HepG2 (cell line): ENCODE measurements around the gene PHKG2. TPM values are rescaled to one million over a fixed set of nuclear protein-coding genes. Genes with fewer than 3 reads are reported as not detected.

Experiments
- ATAC-seq: fragments of 200-7000 bp; cut with Tn5 transposase; 3 replicates; pipeline ENCODE4 v1.9.1; 2020; ENCODE audit warnings: mild to moderate bottlenecking, moderate library complexity
- BruUV-seq: library from RNA; stranded (reverse); fragments of 400-500 nt; replicated peaks from 2 replicates; lab custom pipeline; 2021; lab: Mats Ljungman, UMichigan
- CTCF ChIA-PET: fragments of 300-600 bp; formaldehyde crosslinking; extraction: SDS; loops from one replicate; lab custom pipeline; 2021; ENCODE audit warnings: low total read pairs, inconsistent platforms, low intra/inter-chr PET ratio; lab: Yijun Ruan, JAX
- POLR2A ChIA-PET: fragments of 350-600 bp; sonication (Branson Sonifier 250); formaldehyde crosslinking; loops from one replicate; lab custom pipeline; 2020; ENCODE audit warnings: antibody characterized with exemption, inconsistent platforms; lab: Yijun Ruan, JAX
- DNase-seq: peaks from one replicate; pipeline ENCODE4 v3.0.0-alpha.2; 2015; ENCODE audit warnings: low spot score
- FAIRE-seq: peaks from 3 replicates; lab custom pipeline; 2011; peaks lifted over from hg19 to GRCh38; lab: Jason Lieb, UNC
- H2AFZ ChIP-seq: one replicate; pipeline ENCODE4 v1.6.1; 2011; ENCODE audit warnings: low read length, inconsistent platforms
- H3K27ac ChIP-seq: fragments of 300-600 bp; 3 replicates; pipeline ENCODE4 v1.8.0; 2011; ENCODE audit warnings: mixed run types, mild to moderate bottlenecking, mixed read lengths, low read length, inconsistent platforms; ENCODE audit not compliant: insufficient read depth; ENCODE audit errors: extremely low read length
- H3K27me3 ChIP-seq, 2 experiments: fragments of 200-600 bp in 1 of 2; 2 replicates in 1 of 2; 3 replicates in 1 of 2; pipeline versions ENCODE4 v1.6.0 to v1.8.0; 2011; ENCODE audit warnings: low read length in 2 of 2, mild to moderate bottlenecking in 2 of 2, moderate library complexity in 2 of 2, inconsistent platforms in 1 of 2; ENCODE audit not compliant: insufficient read depth in 2 of 2, control insufficient read depth in 1 of 2
- H3K36me3 ChIP-seq, 2 experiments: fragments of 200-600 bp in 1 of 2; replicated peaks in 1 of 2; 2 replicates in 1 of 2; 3 replicates in 1 of 2; pipeline versions ENCODE4 v1.5.1 to v1.8.0; 2011; ENCODE audit warnings: low read length in 2 of 2, inconsistent platforms in 1 of 2; ENCODE audit not compliant: insufficient read depth in 2 of 2, control insufficient read depth in 1 of 2
- H3K4me1 ChIP-seq: 2 replicates; pipeline ENCODE4 v1.5.1; 2012; ENCODE audit warnings: low read length, inconsistent platforms; ENCODE audit not compliant: insufficient read depth
- H3K4me2 ChIP-seq: 2 replicates; pipeline ENCODE4 v1.6.0; 2011; ENCODE audit warnings: low read depth, low read length, inconsistent platforms
- H3K4me3 ChIP-seq, 3 experiments: fragments of 200-600 bp in 1 of 3; sonication (generic), shearing (Covaris generic) in 1 of 3; replicated peaks in 1 of 3; 2 replicates each; pipeline ENCODE4 v1.5.1; 2011 to 2016; ENCODE audit warnings: low read length in 3 of 3, inconsistent platforms in 2 of 3, low read depth in 2 of 3, mild to moderate bottlenecking in 2 of 3, control low read depth in 1 of 3, mixed read lengths in 1 of 3; ENCODE audit not compliant: insufficient read depth in 1 of 3
- H3K79me2 ChIP-seq: one replicate; pipeline ENCODE4 v1.6.1; 2011; ENCODE audit warnings: low read length, inconsistent platforms; ENCODE audit not compliant: insufficient read depth
- H3K9ac ChIP-seq: 2 replicates; pipeline ENCODE4 v1.6.0; 2011; ENCODE audit warnings: mild to moderate bottlenecking, low read depth, low read length, inconsistent platforms; ENCODE audit not compliant: insufficient read depth
- H3K9me3 ChIP-seq: 2 replicates; pipeline ENCODE4 v1.5.1; 2012; ENCODE audit warnings: mild to moderate bottlenecking, low read length
- H4K20me1 ChIP-seq: 2 replicates; pipeline ENCODE4 v1.6.0; 2011; ENCODE audit warnings: inconsistent platforms, mild to moderate bottlenecking, low read length, moderate library complexity; ENCODE audit not compliant: insufficient read depth
- HNRNPUL1 ChIP-seq: fragments of 200-400 bp; formaldehyde crosslinking; IDR thresholded peaks from 2 replicates; pipeline ENCODE4 v1.6.1; 2017; ENCODE audit warnings: low read depth, mild to moderate bottlenecking, low read length, moderate library complexity
- MZF1 ChIP-seq: sonication (generic); formaldehyde crosslinking; IDR thresholded peaks from 2 replicates; pipeline ENCODE4 v1.8.1; 2023; ENCODE audit warnings: mild to moderate bottlenecking, missing genetic modification reagents, borderline replicate concordance
- NFKBIZ ChIP-seq: IDR thresholded peaks from 2 replicates; pipeline ENCODE4 v1.6.1; 2018; ENCODE audit warnings: missing genetic modification reagents, missing compliant biosample characterization
- NFRKB ChIP-seq: fragments of 450-650 bp; IDR thresholded peaks from 2 replicates; pipeline ENCODE4 v1.6.1; 2017
- NFYC ChIP-seq: IDR thresholded peaks from 2 replicates; pipeline ENCODE4 v1.6.1; 2016; ENCODE audit warnings: missing genetic modification reagents, missing compliant biosample characterization
- PRPF4 ChIP-seq: fragments of 200-400 bp; formaldehyde crosslinking; IDR thresholded peaks from 2 replicates; pipeline ENCODE4 v1.6.1; 2016; ENCODE audit warnings: low read length, low read depth; ENCODE audit not compliant: poor library complexity, severe bottlenecking
- RNF2 ChIP-seq: fragments of 450-650 bp; conservative IDR thresholded peaks from 2 replicates; pipeline ENCODE4 v1.6.1; 2016; ENCODE audit warnings: low read depth
- SP5 ChIP-seq: IDR thresholded peaks from 2 replicates; pipeline ENCODE4 v1.6.1; 2016; ENCODE audit warnings: low read depth, borderline replicate concordance
- ZBTB3 ChIP-seq: sonication (generic); formaldehyde crosslinking; IDR thresholded peaks from 2 replicates; pipeline ENCODE4 v1.4.0; 2020; ENCODE audit warnings: low read depth, mild to moderate bottlenecking, moderate library complexity, missing genetic modification reagents, borderline replicate concordance
- ZNF605 ChIP-seq: sonication (generic); formaldehyde crosslinking; IDR thresholded peaks from 2 replicates; pipeline ENCODE4 v1.8.0; 2022; ENCODE audit warnings: mild to moderate bottlenecking, missing genetic modification reagents
- WGBS: methylation state at CpG from one replicate; pipeline ENCODE4 v1.1.6; 2017; ENCODE audit warnings: low lambda C conversion rate; 5-methylcytosine and 5-hydroxymethylcytosine counted together
- in situ Hi-C: cut with HindIII; loops from 2 replicates; pipeline ENCODE4 v1.10.0; 2017; ENCODE audit warnings: low pct_unique_long_range_greater_than_20kb; ENCODE audit not compliant: extremely low pct_ligation_motif_present
- intact Hi-C: fragments of 100-400 bp; cut with micrococcal nuclease; formaldehyde crosslinking; loops from one replicate; pipeline ENCODE4 v1.10.0; 2022; ENCODE audit not compliant: unreplicated experiment
- polyA plus RNA-seq, 8 experiments: library from polyadenylated mRNA; depleted of rRNA in 3 of 8; stranded (reverse) in 7 of 8; unstranded in 1 of 8; fragments of >200 nt; fragmentation: Illumina TruSeq in 4 of 8; extraction: Trizol in 4 of 8; gene quantifications; 2 replicates each; pipeline versions ENCODE4 v1.2.1 to v1.2.3, GENCODE V29; 2011 to 2016; ENCODE audit warnings: low read depth in 4 of 8, missing spikeins in 1 of 8, mixed read lengths in 1 of 8; ENCODE audit not compliant: insufficient read depth in 1 of 8
- total RNA-seq, 5 experiments: library from RNA; depleted of rRNA; stranded (reverse); fragments of >200 nt; fragmentation: Illumina TruSeq; extraction: Trizol; gene quantifications; 2 replicates each; pipeline ENCODE4 v1.2.3, GENCODE V29; 2016; ENCODE audit warnings: low read depth in 1 of 5
- TF ChIP-seq, protein P1 (sequence below): sonication (generic); IDR thresholded peaks from 2 replicates; pipeline ENCODE4 v1.6.1; 2016; ENCODE audit warnings: low read depth, borderline replicate concordance
- TF ChIP-seq, protein P2 (sequence below): sonication (generic); formaldehyde crosslinking; IDR thresholded peaks from 2 replicates; pipeline ENCODE4 v1.9.0; 2021; ENCODE audit warnings: missing genetic modification reagents, mild to moderate bottlenecking, borderline replicate concordance
- TF ChIP-seq, protein P3 (sequence below): IDR thresholded peaks from 2 replicates; pipeline ENCODE4 v1.6.1; 2012; ENCODE audit warnings: inconsistent platforms
- TF ChIP-seq, protein P4 (sequence below): fragments of 450-650 bp; IDR thresholded peaks from 2 replicates; pipeline ENCODE4 v1.6.1; 2017; ENCODE audit warnings: mild to moderate bottlenecking
- TF ChIP-seq, protein P5 (sequence below): sonication (generic); formaldehyde crosslinking; IDR thresholded peaks from 2 replicates; pipeline ENCODE4 v1.8.0; 2022; ENCODE audit warnings: mild to moderate bottlenecking, missing genetic modification reagents, moderate library complexity
- TF ChIP-seq, protein P6 (sequence below): sonication (generic); formaldehyde crosslinking; IDR thresholded peaks from 2 replicates; pipeline ENCODE4 v1.4.0; 2020; ENCODE audit warnings: mild to moderate bottlenecking, missing genetic modification reagents
- TF ChIP-seq, protein P7 (sequence below): sonication (generic); formaldehyde crosslinking; IDR thresholded peaks from 2 replicates; pipeline ENCODE4 v1.4.0; 2020; ENCODE audit warnings: mild to moderate bottlenecking, missing genetic modification reagents, borderline replicate concordance

Gene PHKG2
- total and polyA plus RNA-seq, 2 of the 13 experiments (the other 11 are each of a cell fraction or from before 2014, with no cell fraction given) = 37.4 to 42.1 TPM

DNA sequence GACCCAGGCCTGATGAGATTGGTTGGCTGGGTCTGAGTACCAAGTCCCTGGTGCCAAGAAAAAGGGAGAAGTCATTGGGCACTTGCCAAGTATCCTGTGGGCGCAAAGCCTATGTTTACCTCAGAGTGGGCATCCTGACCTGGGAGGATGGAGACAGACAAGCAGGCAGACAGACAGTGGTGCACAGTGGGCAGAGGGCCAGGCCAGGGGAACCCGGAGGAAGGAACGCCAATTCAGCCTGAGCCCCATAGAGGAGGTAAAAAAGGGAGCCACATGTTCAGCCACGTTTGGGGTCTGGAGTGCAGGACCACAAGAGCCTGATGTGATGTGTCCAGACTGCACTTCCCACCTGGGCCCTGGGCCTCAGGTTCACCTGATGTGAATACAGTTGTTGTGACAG lies 5.4 kb downstream of the PHKG2 start:
- POLR2A ChIA-PET = no interaction called here
- no TSS peak for BruUV-seq
- in situ Hi-C loops (no loop called here), intact Hi-C loops (no loop called here)
- Histone ChIP-seq H4K20me1 (no peaks in the 10 kb centered on the region), H3K4me3 (no peak overlapping the region), H3K4me1 (peaks cover 14% of the 10 kb centered on the region), H3K36me3 (peaks cover 19 to 55% of the 10 kb centered on the region in 2 experiments), H3K9ac (no peak overlapping the region), H2AFZ (no peak overlapping the region), H3K79me2 (peaks cover 16% of the 10 kb centered on the region), H3K27me3 (no peaks in the 10 kb centered on the region), H3K27ac (no peak overlapping the region), H3K9me3 (no peaks in the 10 kb centered on the region), H3K4me2 (no peak overlapping the region)
- DNase-seq (no peak), FAIRE-seq (no peak), ATAC-seq (no peak)
- TF ChIP-seq, protein P1, sequence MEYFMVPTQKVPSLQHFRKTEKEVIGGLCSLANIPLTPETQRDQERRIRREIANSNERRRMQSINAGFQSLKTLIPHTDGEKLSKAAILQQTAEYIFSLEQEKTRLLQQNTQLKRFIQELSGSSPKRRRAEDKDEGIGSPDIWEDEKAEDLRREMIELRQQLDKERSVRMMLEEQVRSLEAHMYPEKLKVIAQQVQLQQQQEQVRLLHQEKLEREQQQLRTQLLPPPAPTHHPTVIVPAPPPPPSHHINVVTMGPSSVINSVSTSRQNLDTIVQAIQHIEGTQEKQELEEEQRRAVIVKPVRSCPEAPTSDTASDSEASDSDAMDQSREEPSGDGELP = no peak
- TF ChIP-seq SP5 (CRISPR knock-in tag) (no peak), HNRNPUL1 (no peak), ZBTB3 (CRISPR knock-in tag) (no peak), ZNF605 (CRISPR knock-in tag) (no peak), NFYC (CRISPR knock-in tag) (no peak), NFKBIZ (CRISPR knock-in tag) (no peak), RNF2 (no peak), PRPF4 (no peak), MZF1 (CRISPR knock-in tag) (no peak), NFRKB (no peak)
- TF ChIP-seq, protein P2, sequence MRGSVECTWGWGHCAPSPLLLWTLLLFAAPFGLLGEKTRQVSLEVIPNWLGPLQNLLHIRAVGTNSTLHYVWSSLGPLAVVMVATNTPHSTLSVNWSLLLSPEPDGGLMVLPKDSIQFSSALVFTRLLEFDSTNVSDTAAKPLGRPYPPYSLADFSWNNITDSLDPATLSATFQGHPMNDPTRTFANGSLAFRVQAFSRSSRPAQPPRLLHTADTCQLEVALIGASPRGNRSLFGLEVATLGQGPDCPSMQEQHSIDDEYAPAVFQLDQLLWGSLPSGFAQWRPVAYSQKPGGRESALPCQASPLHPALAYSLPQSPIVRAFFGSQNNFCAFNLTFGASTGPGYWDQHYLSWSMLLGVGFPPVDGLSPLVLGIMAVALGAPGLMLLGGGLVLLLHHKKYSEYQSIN (CRISPR knock-in tag) = no peak
- TF ChIP-seq, protein P3, sequence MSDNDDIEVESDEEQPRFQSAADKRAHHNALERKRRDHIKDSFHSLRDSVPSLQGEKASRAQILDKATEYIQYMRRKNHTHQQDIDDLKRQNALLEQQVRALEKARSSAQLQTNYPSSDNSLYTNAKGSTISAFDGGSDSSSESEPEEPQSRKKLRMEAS = no peak
- TF ChIP-seq, protein P4, sequence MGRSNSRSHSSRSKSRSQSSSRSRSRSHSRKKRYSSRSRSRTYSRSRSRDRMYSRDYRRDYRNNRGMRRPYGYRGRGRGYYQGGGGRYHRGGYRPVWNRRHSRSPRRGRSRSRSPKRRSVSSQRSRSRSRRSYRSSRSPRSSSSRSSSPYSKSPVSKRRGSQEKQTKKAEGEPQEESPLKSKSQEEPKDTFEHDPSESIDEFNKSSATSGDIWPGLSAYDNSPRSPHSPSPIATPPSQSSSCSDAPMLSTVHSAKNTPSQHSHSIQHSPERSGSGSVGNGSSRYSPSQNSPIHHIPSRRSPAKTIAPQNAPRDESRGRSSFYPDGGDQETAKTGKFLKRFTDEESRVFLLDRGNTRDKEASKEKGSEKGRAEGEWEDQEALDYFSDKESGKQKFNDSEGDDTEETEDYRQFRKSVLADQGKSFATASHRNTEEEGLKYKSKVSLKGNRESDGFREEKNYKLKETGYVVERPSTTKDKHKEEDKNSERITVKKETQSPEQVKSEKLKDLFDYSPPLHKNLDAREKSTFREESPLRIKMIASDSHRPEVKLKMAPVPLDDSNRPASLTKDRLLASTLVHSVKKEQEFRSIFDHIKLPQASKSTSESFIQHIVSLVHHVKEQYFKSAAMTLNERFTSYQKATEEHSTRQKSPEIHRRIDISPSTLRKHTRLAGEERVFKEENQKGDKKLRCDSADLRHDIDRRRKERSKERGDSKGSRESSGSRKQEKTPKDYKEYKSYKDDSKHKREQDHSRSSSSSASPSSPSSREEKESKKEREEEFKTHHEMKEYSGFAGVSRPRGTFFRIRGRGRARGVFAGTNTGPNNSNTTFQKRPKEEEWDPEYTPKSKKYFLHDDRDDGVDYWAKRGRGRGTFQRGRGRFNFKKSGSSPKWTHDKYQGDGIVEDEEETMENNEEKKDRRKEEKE = no peak
- TF ChIP-seq, protein P5, sequence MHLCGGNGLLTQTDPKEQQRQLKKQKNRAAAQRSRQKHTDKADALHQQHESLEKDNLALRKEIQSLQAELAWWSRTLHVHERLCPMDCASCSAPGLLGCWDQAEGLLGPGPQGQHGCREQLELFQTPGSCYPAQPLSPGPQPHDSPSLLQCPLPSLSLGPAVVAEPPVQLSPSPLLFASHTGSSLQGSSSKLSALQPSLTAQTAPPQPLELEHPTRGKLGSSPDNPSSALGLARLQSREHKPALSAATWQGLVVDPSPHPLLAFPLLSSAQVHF (CRISPR knock-in tag) = no peak
- TF ChIP-seq, protein P6, sequence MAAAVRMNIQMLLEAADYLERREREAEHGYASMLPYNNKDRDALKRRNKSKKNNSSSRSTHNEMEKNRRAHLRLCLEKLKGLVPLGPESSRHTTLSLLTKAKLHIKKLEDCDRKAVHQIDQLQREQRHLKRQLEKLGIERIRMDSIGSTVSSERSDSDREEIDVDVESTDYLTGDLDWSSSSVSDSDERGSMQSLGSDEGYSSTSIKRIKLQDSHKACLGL (CRISPR knock-in tag) = no peak
- TF ChIP-seq, protein P7, sequence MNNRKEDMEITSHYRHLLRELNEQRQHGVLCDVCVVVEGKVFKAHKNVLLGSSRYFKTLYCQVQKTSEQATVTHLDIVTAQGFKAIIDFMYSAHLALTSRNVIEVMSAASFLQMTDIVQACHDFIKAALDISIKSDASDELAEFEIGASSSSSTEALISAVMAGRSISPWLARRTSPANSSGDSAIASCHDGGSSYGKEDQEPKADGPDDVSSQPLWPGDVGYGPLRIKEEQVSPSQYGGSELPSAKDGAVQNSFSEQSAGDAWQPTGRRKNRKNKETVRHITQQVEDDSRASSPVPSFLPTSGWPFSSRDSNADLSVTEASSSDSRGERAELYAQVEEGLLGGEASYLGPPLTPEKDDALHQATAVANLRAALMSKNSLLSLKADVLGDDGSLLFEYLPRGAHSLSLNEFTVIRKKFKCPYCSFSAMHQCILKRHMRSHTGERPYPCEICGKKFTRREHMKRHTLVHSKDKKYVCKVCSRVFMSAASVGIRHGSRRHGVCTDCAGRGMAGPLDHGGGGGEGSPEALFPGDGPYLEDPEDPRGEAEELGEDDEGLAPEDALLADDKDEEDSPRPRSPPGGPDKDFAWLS = no peak
- CTCF ChIA-PET = no interaction called here
- 100% methylated on average over 4 of the region's 4 CpGs for WGBS
